ENCODE results near the gene BRCC3.

- no peak for TF ChIP-seq POLR2A (IDR thresholded peaks at IDR 0.05)
- no peak for TF ChIP-seq CTCF (IDR thresholded peaks at IDR 0.05)
Measured at GRCh38 chrX:155031657-155032056, 39.7 kb upstream of the BRCC3 start.

Measured in testis (tissue), 2 donors.